OCI-LY1 (cell line): ENCODE measurements around the gene SQOR.

ENCODE experiments used
- H2AFZ ChIP-seq: fragments of 200-600 bp; sonication (generic), shearing (Covaris generic); 2 replicates; pipeline ENCODE4 v1.6.0; 2014; ENCODE audit warnings: antibody characterized with exemption, mild to moderate bottlenecking, low read length
- H3F3A ChIP-seq: fragments of 200-600 bp; sonication (generic), shearing (Covaris generic); 2 replicates; pipeline ENCODE4 v1.6.0; 2014; ENCODE audit warnings: mild to moderate bottlenecking, antibody characterized with exemption, low read length, moderate library complexity; ENCODE audit not compliant: insufficient read depth
- H3K27ac ChIP-seq: fragments of 200-600 bp; sonication (generic); 2 replicates; pipeline ENCODE4 v1.5.1; 2014; ENCODE audit warnings: low read length, mixed run types, mild to moderate bottlenecking, low read depth; ENCODE audit not compliant: poor library complexity, severe bottlenecking
- H3K27me3 ChIP-seq: fragments of 200-600 bp; sonication (generic); 2 replicates; pipeline ENCODE4 v1.6.0; 2014; ENCODE audit warnings: antibody characterized with exemption, mild to moderate bottlenecking, low read length, moderate library complexity; ENCODE audit not compliant: insufficient read depth
- H3K36me3 ChIP-seq: fragments of 200-600 bp; sonication (generic); 2 replicates; pipeline ENCODE4 v1.6.1; 2014; ENCODE audit warnings: mild to moderate bottlenecking, antibody characterized with exemption, low read length, moderate library complexity, mixed read lengths; ENCODE audit not compliant: insufficient read depth
- H3K4me1 ChIP-seq: fragments of 200-600 bp; sonication (generic); 2 replicates; pipeline ENCODE4 v1.5.1; 2014; ENCODE audit warnings: mild to moderate bottlenecking, low read length, moderate library complexity; ENCODE audit not compliant: insufficient read depth, severe bottlenecking
- H3K4me2 ChIP-seq: fragments of 200-600 bp; sonication (generic), shearing (Covaris generic); 2 replicates; pipeline ENCODE4 v1.6.1; 2014; ENCODE audit warnings: low read length
- H3K4me3 ChIP-seq: fragments of 200-600 bp; sonication (generic); 2 replicates; pipeline ENCODE4 v1.5.1; 2014; ENCODE audit warnings: low read length, low read depth, mild to moderate bottlenecking, mixed read lengths; ENCODE audit not compliant: poor library complexity, severe bottlenecking
- H3K79me2 ChIP-seq: fragments of 200-600 bp; shearing (Covaris generic); 2 replicates; pipeline ENCODE4 v1.6.1; 2016; ENCODE audit warnings: mixed run types, low read length, mixed read lengths; ENCODE audit not compliant: insufficient read depth
- H3K9ac ChIP-seq: fragments of 200-600 bp; sonication (generic), shearing (Covaris generic); 2 replicates; pipeline ENCODE4 v1.6.1; 2014; ENCODE audit warnings: mild to moderate bottlenecking, low read length, mixed read lengths
- H3K9me2 ChIP-seq: fragments of 200-600 bp; sonication (generic), shearing (Covaris generic); 2 replicates; pipeline ENCODE4 v1.6.1; 2014; ENCODE audit warnings: low read depth, mild to moderate bottlenecking, low read length, mixed read lengths
- H3K9me3 ChIP-seq: fragments of 200-600 bp; shearing (Covaris generic); 2 replicates; pipeline ENCODE4 v1.6.1; 2014; ENCODE audit warnings: low read length, mixed read lengths
- H4K20me1 ChIP-seq: fragments of 200-600 bp; sonication (generic), shearing (Covaris generic); 2 replicates; pipeline ENCODE4 v1.6.0; 2016; ENCODE audit warnings: mild to moderate bottlenecking, low read length; ENCODE audit not compliant: insufficient read depth
- EZH2 ChIP-seq: fragments of 200-600 bp; sonication (generic), shearing (Covaris generic); IDR thresholded peaks from 2 replicates; pipeline ENCODE4 v1.8.0; 2017; ENCODE audit warnings: borderline replicate concordance, mixed run types, mild to moderate bottlenecking, antibody characterized with exemption, low read length, moderate library complexity, mixed read lengths
- TF ChIP-seq, protein P1 (sequence below): fragments of 200-600 bp; sonication (generic), shearing (Covaris generic); IDR thresholded peaks from 2 replicates; pipeline ENCODE4 v1.5.1; 2017; ENCODE audit warnings: mild to moderate bottlenecking, antibody characterized with exemption, low read length, moderate library complexity, mixed read lengths

SQOR gene

DNA sequence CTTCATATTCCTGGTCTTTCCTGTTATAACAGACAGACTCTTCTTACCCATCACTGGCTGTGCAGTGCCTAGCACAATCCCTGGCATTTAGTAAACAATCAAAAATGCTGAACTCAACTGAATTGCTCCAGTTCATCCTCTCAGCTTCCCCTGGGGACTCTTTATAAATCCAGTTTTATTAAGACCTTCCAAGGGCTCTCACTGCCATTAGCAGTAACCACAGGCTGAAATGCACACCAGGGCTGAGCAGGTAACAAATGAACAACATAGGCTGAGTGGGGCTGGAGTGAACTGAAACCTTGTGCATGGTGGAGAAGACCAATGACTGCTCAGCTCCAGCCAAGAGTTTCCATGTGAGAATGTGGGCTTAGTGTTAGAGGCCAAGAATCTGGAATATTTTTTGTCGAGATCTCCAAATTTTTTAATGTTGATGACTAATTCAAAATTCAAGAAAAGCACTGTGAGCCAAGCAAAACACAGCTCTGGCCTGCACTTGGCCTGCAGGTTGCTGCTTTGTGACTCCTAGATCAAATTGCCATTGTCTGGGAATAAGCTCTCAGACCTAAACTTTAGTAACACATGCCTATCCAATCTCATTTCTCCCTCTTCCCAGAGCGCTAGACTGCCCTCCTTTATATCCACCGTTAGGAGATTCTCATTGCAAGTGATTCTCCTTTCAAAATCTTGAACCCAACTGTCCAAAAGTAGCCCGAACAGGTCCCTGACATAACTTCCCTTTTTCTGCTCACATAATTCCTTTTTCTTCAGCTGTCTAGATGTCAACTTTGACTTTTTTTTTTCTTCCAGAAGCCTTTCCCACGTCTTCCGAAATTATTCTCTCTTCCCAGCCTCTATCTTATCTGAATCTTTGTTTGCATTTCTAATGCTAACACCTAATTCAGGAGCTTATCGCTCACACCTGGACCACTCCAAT is 7.4 kb downstream of the SQOR start:
- Histone ChIP-seq H3K4me1 (no peaks in the 10 kb centered on the region), H3K4me2 (no peak overlapping the region), H4K20me1 (no peaks in the 10 kb centered on the region), H3K27ac (no peak overlapping the region), H3K9me3 (no peaks in the 10 kb centered on the region), H3K4me3 (no peak overlapping the region), H3F3A (no peaks in the 10 kb centered on the region), H2AFZ (no peak overlapping the region), H3K36me3 (no peaks in the 10 kb centered on the region), H3K27me3 (no peaks in the 10 kb centered on the region), H3K79me2 (no peaks in the 10 kb centered on the region), H3K9ac (no peak overlapping the region), H3K9me2 (no peaks in the 10 kb centered on the region)
- no peak for TF ChIP-seq EZH2
- TF ChIP-seq, protein P1, sequence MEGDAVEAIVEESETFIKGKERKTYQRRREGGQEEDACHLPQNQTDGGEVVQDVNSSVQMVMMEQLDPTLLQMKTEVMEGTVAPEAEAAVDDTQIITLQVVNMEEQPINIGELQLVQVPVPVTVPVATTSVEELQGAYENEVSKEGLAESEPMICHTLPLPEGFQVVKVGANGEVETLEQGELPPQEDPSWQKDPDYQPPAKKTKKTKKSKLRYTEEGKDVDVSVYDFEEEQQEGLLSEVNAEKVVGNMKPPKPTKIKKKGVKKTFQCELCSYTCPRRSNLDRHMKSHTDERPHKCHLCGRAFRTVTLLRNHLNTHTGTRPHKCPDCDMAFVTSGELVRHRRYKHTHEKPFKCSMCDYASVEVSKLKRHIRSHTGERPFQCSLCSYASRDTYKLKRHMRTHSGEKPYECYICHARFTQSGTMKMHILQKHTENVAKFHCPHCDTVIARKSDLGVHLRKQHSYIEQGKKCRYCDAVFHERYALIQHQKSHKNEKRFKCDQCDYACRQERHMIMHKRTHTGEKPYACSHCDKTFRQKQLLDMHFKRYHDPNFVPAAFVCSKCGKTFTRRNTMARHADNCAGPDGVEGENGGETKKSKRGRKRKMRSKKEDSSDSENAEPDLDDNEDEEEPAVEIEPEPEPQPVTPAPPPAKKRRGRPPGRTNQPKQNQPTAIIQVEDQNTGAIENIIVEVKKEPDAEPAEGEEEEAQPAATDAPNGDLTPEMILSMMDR = no peak

DNA sequence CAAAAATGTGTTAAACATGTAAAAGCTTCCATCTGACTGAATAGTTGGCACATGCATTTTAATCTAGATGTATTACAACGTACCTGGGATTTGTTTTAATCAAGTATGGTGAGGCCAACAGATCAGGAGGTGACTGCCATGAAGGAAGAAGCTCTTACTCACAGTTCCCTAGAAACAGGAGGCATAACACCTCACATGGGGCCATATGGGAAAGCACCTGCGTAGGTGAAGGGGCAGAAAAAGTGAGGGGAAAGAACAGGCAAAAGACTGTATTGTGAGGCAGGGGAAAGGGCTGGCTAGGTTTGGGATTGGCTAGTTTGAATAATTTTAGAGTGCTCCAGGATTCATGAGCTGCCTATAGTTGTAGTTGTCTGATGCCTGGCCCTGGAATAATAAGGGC is 9.6 kb downstream of the SQOR start:
- no peak overlapping the region for H3K9ac ChIP-seq
- H3K4me3 ChIP-seq = no peak overlapping the region
- H3K27ac ChIP-seq = no peak overlapping the region
- no peak overlapping the region for H3K4me2 ChIP-seq
- no peak overlapping the region for H2AFZ ChIP-seq
- H3K9me2 ChIP-seq = no peaks in the 10 kb centered on the region
- no peak for TF ChIP-seq EZH2
- TF ChIP-seq, protein P1 = no peak
- no peaks in the 10 kb centered on the region for H3K27me3 ChIP-seq
- no peaks in the 10 kb centered on the region for H3K79me2 ChIP-seq
- no peaks in the 10 kb centered on the region for H3K36me3 ChIP-seq
- H3F3A ChIP-seq = no peaks in the 10 kb centered on the region
- no peaks in the 10 kb centered on the region for H3K4me1 ChIP-seq
- H3K9me3 ChIP-seq = no peaks in the 10 kb centered on the region
- H4K20me1 ChIP-seq = no peaks in the 10 kb centered on the region

DNA sequence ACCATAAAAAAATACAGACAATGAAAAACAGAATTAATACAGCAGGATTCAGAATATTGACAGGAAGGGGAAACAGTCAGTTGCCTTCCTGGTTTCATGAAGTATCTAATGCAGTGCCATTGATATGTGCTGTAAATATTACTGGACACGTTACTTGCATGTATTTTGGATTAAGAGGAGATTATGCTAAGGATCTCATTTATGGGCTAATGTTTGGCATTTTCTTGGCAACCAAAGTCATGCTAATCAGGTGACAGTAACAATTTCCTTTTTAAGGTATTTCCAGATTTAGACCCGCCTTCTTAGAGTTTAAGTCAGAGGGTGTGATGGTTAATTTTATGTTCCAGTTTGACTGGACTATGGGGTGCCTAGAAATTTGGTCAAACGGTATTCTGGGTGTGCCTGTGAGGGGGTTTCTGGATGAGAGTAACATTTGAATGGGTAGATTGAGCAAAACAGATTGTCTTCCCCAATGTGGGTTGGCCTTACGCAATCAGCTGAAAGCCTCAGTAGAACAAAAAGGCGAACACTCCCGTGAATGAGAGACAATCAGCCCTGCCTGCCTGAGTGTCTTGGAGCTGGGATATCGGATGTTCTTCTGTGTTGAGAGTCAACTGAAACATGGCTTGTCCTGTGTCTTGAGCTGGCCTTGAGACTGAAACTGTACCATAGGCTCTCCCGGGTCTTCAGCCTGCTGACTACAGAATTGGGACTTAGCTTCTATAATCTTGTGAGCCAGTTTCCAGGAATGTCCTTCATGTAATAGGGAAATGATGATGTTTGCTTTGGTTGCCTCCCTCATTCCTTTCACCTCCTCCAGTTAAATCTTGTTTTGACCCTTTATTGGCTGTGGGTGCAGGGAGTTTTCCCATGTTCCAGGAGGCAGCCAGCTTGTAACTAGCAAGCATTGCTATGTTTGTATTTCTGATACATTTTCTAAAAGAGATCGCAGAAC is 10.5 kb downstream of the SQOR start:
- Histone ChIP-seq H4K20me1 (no peaks in the 10 kb centered on the region), H3K27me3 (no peaks in the 10 kb centered on the region), H3K79me2 (no peaks in the 10 kb centered on the region), H2AFZ (no peak overlapping the region), H3K4me1 (no peaks in the 10 kb centered on the region), H3K9ac (no peak overlapping the region), H3K36me3 (no peaks in the 10 kb centered on the region), H3K4me3 (no peak overlapping the region), H3F3A (no peaks in the 10 kb centered on the region), H3K4me2 (no peak overlapping the region), H3K9me3 (no peaks in the 10 kb centered on the region), H3K9me2 (no peaks in the 10 kb centered on the region), H3K27ac (no peak overlapping the region)
- TF ChIP-seq, protein P1 = no peak
- TF ChIP-seq EZH2 = no peak
